ENCODE measurements around the gene VPS37C. TPM values are rescaled to one million over a fixed set of nuclear protein-coding genes. Genes with fewer than 3 reads are reported as not detected.

Gene VPS37C
- total and polyA plus RNA-seq, 4 donors: 2.6 to 6.1 (median 5.1) TPM

DNA sequence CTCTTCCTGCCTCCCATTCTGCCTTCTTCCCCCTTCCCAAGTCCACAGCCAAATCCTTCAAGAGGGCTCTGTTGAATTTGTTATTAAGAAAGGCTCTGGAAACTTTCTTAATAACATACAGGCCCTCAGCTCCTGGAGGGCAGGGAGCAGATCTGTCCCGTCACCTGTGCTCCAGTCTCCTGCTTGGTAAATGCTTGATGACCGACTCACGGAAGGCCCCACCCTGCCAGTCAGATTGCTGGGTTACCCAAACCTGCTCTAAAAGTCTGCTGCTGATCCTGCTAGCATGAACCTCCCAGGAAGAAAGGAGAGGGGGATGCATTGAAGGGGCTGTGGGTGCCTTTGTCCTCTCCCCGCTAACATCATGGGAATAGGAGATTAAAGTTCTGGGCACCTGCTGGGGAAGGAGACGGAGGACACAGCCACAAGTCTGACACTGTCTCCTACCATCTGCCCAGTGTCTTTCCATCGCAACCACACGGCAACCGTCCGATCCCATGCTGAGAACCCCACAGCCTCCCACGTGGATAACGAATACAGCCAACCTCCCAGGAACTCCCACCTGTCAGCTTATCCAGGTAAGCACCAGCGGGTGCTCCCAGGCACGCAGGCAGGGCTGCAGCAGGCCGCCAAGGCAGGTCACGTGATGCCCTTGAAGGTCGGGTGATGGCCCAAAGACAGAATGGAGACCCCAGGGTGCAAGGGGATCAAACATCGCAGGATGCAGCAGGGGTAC, 36.5 kb downstream of the VPS37C start:
- H3K27me3 ChIP-seq (ENCODE audit: control insufficient read depth in 4 of 4, insufficient read depth in 4 of 4, low read length in 3 of 4): no peaks in the 10 kb centered on the region
- 84% methylated on average over 17 of the region's 17 CpGs for WGBS
- TF ChIP-seq RAD21 (IDR thresholded peaks at IDR 0.05) (no peak), YY1 (IDR thresholded peaks at IDR 0.05) (no peak), SP1 (IDR thresholded peaks at IDR 0.05) (no peak), FOXA2 (IDR thresholded peaks at IDR 0.05) (no peak), ZBTB33 (IDR thresholded peaks at IDR 0.05) (no peak), EGR1 (IDR thresholded peaks at IDR 0.05; ENCODE audit: low read depth in 2 of 2) (no peak)
- DNase-seq (ENCODE audit: low spot score): no peak
- no peak overlapping the region for H3K4me3 ChIP-seq (ENCODE audit: low read depth in 1 of 3, low read length in 3 of 3)
- no peak overlapping the region for H3K27ac ChIP-seq (ENCODE audit: low read depth in 1 of 2, low read length in 2 of 2)
- no peaks in the 10 kb centered on the region for H3K4me1 ChIP-seq (ENCODE audit: control insufficient read depth in 4 of 4, insufficient read depth in 4 of 4, low read length in 3 of 4)
- H3K36me3 ChIP-seq (ENCODE audit: control insufficient read depth in 4 of 4, insufficient read depth in 3 of 4, low read depth in 1 of 4, low read length in 3 of 4): no peaks in the 10 kb centered on the region
- H3K9me3 ChIP-seq (ENCODE audit: control insufficient read depth in 4 of 4, low read length in 3 of 4): no peaks in the 10 kb centered on the region
- H3K9ac ChIP-seq (ENCODE audit: low read depth in 1 of 2, low read length in 2 of 2): no peak overlapping the region

- no peaks in the 10 kb centered on the region for H3K27me3 ChIP-seq (ENCODE audit: control insufficient read depth in 4 of 4, insufficient read depth in 4 of 4, low read length in 3 of 4)
- H3K9ac ChIP-seq (ENCODE audit: low read depth in 1 of 2, low read length in 2 of 2): no peak overlapping the region
- H3K36me3 ChIP-seq (ENCODE audit: control insufficient read depth in 4 of 4, insufficient read depth in 3 of 4, low read depth in 1 of 4, low read length in 3 of 4): no peaks in the 10 kb centered on the region
- no peak for DNase-seq (ENCODE audit: low spot score)
- H3K4me1 ChIP-seq (ENCODE audit: control insufficient read depth in 4 of 4, insufficient read depth in 4 of 4, low read length in 3 of 4): no peaks in the 10 kb centered on the region
- TF ChIP-seq RAD21 (IDR thresholded peaks at IDR 0.05) (no peak), EGR1 (IDR thresholded peaks at IDR 0.05; ENCODE audit: low read depth in 2 of 2) (no peak), RXRA (IDR thresholded peaks at IDR 0.05) (no peak)
- no peak overlapping the region for H3K27ac ChIP-seq (ENCODE audit: low read depth in 1 of 2, low read length in 2 of 2)
- WGBS: 88% methylated on average over 13 of the region's 13 CpGs
- no peaks in the 10 kb centered on the region for H3K9me3 ChIP-seq (ENCODE audit: control insufficient read depth in 4 of 4, low read length in 3 of 4)
- no peak overlapping the region for H3K4me3 ChIP-seq (ENCODE audit: low read depth in 1 of 3, low read length in 3 of 3)
Observed at GRCh38 chr11:61123775-61124571, 37.3 kb downstream of the VPS37C start.

DNA sequence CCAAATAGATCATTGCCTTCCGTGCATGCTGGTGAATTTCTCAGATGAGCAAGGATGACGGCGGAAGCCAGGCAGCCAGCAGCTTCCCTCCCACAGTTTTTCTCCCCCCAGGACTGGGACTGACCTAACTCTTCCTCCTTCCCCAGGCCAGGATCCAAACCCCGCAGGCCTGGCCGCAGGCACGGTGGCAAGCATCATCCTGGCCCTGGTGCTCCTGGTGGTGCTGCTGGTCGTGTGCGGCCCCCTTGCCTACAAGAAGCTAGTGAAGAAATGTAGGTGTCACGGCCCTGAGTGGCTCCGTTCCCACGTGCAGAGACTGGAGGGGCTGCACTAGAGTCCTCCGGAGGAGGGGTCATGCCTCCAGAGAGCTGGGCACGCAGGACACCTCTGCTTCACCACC, 38.5 kb downstream of the VPS37C start:
- no peak overlapping the region for H3K27ac ChIP-seq (ENCODE audit: low read depth in 1 of 2, low read length in 2 of 2)
- no peaks in the 10 kb centered on the region for H3K36me3 ChIP-seq (ENCODE audit: control insufficient read depth in 4 of 4, insufficient read depth in 3 of 4, low read depth in 1 of 4, low read length in 3 of 4)
- no peak overlapping the region for H3K9ac ChIP-seq (ENCODE audit: low read depth in 1 of 2, low read length in 2 of 2)
- no peaks in the 10 kb centered on the region for H3K27me3 ChIP-seq (ENCODE audit: control insufficient read depth in 4 of 4, insufficient read depth in 4 of 4, low read length in 3 of 4)
- no peak overlapping the region for H3K4me3 ChIP-seq (ENCODE audit: low read depth in 1 of 3, low read length in 3 of 3)
- H3K4me1 ChIP-seq (ENCODE audit: control insufficient read depth in 4 of 4, insufficient read depth in 4 of 4, low read length in 3 of 4): no peaks in the 10 kb centered on the region
- no peak for DNase-seq (ENCODE audit: low spot score)
- 95% methylated on average over 13 of the region's 13 CpGs for WGBS
- TF ChIP-seq YY1 (IDR thresholded peaks at IDR 0.05) (no peak), RXRA (IDR thresholded peaks at IDR 0.05) (no peak), FOXA1 (IDR thresholded peaks at IDR 0.05) (no peak), RAD21 (IDR thresholded peaks at IDR 0.05) (no peak), HNF4A (conservative IDR thresholded peaks at IDR 0.05) (no peak)
- TF ChIP-seq, protein P1, sequence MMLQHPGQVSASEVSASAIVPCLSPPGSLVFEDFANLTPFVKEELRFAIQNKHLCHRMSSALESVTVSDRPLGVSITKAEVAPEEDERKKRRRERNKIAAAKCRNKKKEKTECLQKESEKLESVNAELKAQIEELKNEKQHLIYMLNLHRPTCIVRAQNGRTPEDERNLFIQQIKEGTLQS (IDR thresholded peaks at IDR 0.05): no peak
- TF ChIP-seq, protein P2, sequence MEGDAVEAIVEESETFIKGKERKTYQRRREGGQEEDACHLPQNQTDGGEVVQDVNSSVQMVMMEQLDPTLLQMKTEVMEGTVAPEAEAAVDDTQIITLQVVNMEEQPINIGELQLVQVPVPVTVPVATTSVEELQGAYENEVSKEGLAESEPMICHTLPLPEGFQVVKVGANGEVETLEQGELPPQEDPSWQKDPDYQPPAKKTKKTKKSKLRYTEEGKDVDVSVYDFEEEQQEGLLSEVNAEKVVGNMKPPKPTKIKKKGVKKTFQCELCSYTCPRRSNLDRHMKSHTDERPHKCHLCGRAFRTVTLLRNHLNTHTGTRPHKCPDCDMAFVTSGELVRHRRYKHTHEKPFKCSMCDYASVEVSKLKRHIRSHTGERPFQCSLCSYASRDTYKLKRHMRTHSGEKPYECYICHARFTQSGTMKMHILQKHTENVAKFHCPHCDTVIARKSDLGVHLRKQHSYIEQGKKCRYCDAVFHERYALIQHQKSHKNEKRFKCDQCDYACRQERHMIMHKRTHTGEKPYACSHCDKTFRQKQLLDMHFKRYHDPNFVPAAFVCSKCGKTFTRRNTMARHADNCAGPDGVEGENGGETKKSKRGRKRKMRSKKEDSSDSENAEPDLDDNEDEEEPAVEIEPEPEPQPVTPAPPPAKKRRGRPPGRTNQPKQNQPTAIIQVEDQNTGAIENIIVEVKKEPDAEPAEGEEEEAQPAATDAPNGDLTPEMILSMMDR (IDR thresholded peaks at IDR 0.05; ENCODE audit: low read depth, low read length, missing input control): no peak
- TF ChIP-seq, protein P3, sequence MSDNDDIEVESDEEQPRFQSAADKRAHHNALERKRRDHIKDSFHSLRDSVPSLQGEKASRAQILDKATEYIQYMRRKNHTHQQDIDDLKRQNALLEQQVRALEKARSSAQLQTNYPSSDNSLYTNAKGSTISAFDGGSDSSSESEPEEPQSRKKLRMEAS (IDR thresholded peaks at IDR 0.05): no peak
- no peaks in the 10 kb centered on the region for H3K9me3 ChIP-seq (ENCODE audit: control insufficient read depth in 4 of 4, low read length in 3 of 4)
